HL-60 (cell line): ENCODE measurements around the gene GABRE.

Experiments
- DNase-seq, 2 experiments: peaks; one replicate each; pipeline ENCODE4 v3.0.0-alpha.2; 2010 to 2020; ENCODE audit warnings: low read depth in 1 of 2, low spot score in 1 of 2
- H3K27ac ChIP-seq: fragments of 250-450 bp; sonication (Bioruptor Pico); replicated peaks from 2 replicates; pipeline ENCODE4 v1.5.1; 2020; ENCODE audit warnings: mild to moderate bottlenecking, moderate library complexity
- H3K27me3 ChIP-seq: fragments of 250-450 bp; sonication (Bioruptor Pico); 2 replicates; pipeline ENCODE4 v1.5.1; 2021; ENCODE audit warnings: mild to moderate bottlenecking, moderate library complexity; ENCODE audit not compliant: insufficient read depth, poor library complexity, severe bottlenecking
- H3K4me3 ChIP-seq: replicated peaks from 2 replicates; pipeline ENCODE4 v1.5.1; 2011; ENCODE audit warnings: mild to moderate bottlenecking, control low read depth, low read length; ENCODE audit not compliant: insufficient read depth
- CTCF ChIP-seq: IDR thresholded peaks from one replicate; pipeline ENCODE4 v1.5.1; 2011; ENCODE audit warnings: low read length, control low read depth, inconsistent platforms; ENCODE audit not compliant: insufficient read depth
- GABPA ChIP-seq: IDR thresholded peaks from 2 replicates; pipeline ENCODE4 v1.6.1; 2012; ENCODE audit warnings: low read depth
- POLR2AphosphoS5 ChIP-seq: IDR thresholded peaks from 2 replicates; pipeline ENCODE4 v1.6.1; 2012; ENCODE audit warnings: low read depth
- REST ChIP-seq: IDR thresholded peaks from 2 replicates; pipeline ENCODE4 v1.6.1; 2012; ENCODE audit warnings: low read depth; ENCODE audit not compliant: insufficient replicate concordance
- SPI1 ChIP-seq: IDR thresholded peaks from 2 replicates; pipeline ENCODE4 v1.6.1; 2012; ENCODE audit warnings: low read depth, mild to moderate bottlenecking, borderline replicate concordance

GABRE gene

GRCh38 chrX:151962034-151962433, 12.4 kb downstream of the GABRE start:
- TF ChIP-seq CTCF = no peak
- no peak for TF ChIP-seq REST
- no peak for TF ChIP-seq SPI1
- TF ChIP-seq POLR2AphosphoS5 = no peak
- no peak for TF ChIP-seq GABPA
- no peak overlapping the region for H3K27ac ChIP-seq
- no peaks in the 10 kb centered on the region for H3K27me3 ChIP-seq
- no peak overlapping the region for H3K4me3 ChIP-seq
- no peak for DNase-seq

DNA sequence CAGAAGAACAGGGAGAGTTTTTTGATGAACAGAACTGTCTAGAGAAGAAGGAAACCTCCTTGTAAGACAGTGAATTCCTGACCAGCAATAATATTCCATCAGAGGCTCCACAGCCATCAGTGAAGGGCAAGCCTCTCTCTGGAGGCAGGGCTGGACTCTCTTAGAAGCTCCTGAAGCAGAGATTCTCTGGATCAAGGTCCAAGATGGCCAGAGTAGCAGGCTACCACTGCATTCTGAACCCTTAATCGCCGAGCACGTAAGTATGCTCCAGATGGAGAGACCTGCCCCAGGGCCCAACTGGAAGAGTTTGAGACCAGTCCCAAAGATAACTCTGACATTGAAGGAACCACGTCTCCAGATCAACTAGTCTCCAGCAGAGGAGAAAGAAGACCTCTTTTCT, 16.4 kb downstream of the GABRE start:
- no peak for TF ChIP-seq CTCF
- no peak for TF ChIP-seq POLR2AphosphoS5
- TF ChIP-seq GABPA = no peak
- TF ChIP-seq REST = no peak
- TF ChIP-seq SPI1 = no peak
- Histone ChIP-seq H3K27ac (no peak overlapping the region), H3K4me3 (no peak overlapping the region), H3K27me3 (no peaks in the 10 kb centered on the region)
- DNase-seq = no peak

DNA sequence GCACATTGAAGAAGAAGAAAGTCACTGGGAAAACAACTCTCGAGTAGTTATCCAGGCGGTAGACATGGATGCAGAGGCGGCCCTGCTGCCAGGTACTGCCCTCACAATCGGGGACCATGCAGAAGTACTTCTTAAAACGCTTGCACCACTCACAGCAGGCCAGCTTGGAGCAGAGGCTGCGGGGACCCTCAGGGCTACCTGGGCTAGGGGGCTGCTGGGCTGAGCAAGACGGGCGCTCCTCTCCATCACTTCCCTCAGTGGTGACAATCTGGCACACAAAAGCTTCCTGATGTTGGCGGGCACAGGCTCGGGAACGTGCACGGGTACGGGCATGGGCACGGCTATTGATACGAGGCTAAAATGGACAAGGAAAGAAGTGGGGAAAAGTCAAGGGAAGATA, 19.7 kb downstream of the GABRE start:
- TF ChIP-seq POLR2AphosphoS5 (no peak), REST (no peak), CTCF (no peak), GABPA (no peak), SPI1 (no peak)
- DNase-seq = no peak
- no peaks in the 10 kb centered on the region for H3K27me3 ChIP-seq

More for the DNA sequence above, 19.7 kb downstream of the GABRE start:
- H3K4me3 ChIP-seq = no peak overlapping the region
- no peak overlapping the region for H3K27ac ChIP-seq
